Psoas muscle (tissue), 8 donors: ENCODE results near the gene SLC25A10. TPM values are rescaled to one million over a fixed set of nuclear protein-coding genes. Genes with fewer than 3 reads are reported as not detected.

ENCODE experiments used
- ATAC-seq, 4 donors: fragments of 200-7000 bp; cut with Tn5 transposase; one replicate each; pipeline ENCODE4 v1.9.1; 2020; ENCODE audit warnings: moderate library complexity in 3 of 4, mild to moderate bottlenecking in 2 of 4
- DNase-seq, 2 donors: peaks; one replicate each; pipeline ENCODE4 v3.0.0-alpha.2; 2020
- H3K27ac ChIP-seq: fragments of 200-600 bp; one replicate; pipeline ENCODE4 v1.8.0; 2022
- H3K27me3 ChIP-seq, 3 donors: fragments of 200-600 bp in 1 of 3; one replicate each; pipeline versions ENCODE4 v1.6.1 to v1.8.0; 2013 to 2022; ENCODE audit warnings: low read length in 2 of 3, mild to moderate bottlenecking in 2 of 3, moderate library complexity in 1 of 3; ENCODE audit not compliant: insufficient read depth in 3 of 3
- H3K36me3 ChIP-seq, 2 donors: fragments of 200-600 bp in 1 of 2; one replicate each; pipeline versions ENCODE4 v1.6.1 to v1.8.0; 2013 to 2022; ENCODE audit warnings: low read depth in 1 of 2, mild to moderate bottlenecking in 1 of 2, moderate library complexity in 1 of 2; ENCODE audit not compliant: insufficient read depth in 1 of 2
- H3K4me1 ChIP-seq: fragments of 200-600 bp; one replicate; pipeline ENCODE4 v1.8.0; 2022
- H3K4me3 ChIP-seq: fragments of 200-600 bp; one replicate; pipeline ENCODE4 v1.8.0; 2022; ENCODE audit warnings: mild to moderate bottlenecking
- H3K9me3 ChIP-seq: fragments of 200-600 bp; one replicate; pipeline ENCODE4 v1.8.0; 2022
- WGBS, 3 donors: extraction: QIAGEN DNeasy Blood & Tissue Kit; methylation state at CpG; one replicate each; pipeline versions ENCODE4 v1.1.6 to v1.1.7; 2013; 5-methylcytosine and 5-hydroxymethylcytosine counted together
- intact Hi-C, 2 donors: fragments of 100-400 bp; cut with DNase I; formaldehyde crosslinking; loops; one replicate each; pipeline versions ENCODE4 v1.11.0 to v1.14.2; 2022
- long read RNA-seq, 2 donors: library from polyadenylated mRNA; unstranded; transcript quantifications; one replicate each; pipeline ENCODE4 v2.0.0, GENCODE V29; 2021
- polyA plus RNA-seq, 3 donors: library from polyadenylated mRNA; stranded (reverse); fragments of 200-250 nt; gene quantifications; one replicate each; pipeline ENCODE4 v1.2.3, GENCODE V29; 2013
- total RNA-seq, 4 donors: library from RNA; stranded (reverse); fragmentation: NEBNext Ultra II Directional in 2 of 4; extraction: Animal tissue kit (Norgen Biotek cat#: 25700) in 2 of 4; gene quantifications; one replicate each; pipeline versions ENCODE4 v1.2.1 to v1.2.4, GENCODE V29; 2021 to 2023
- TF ChIP-seq, protein P1 (sequence below): fragments of 200-600 bp; IDR thresholded peaks from one replicate; pipeline ENCODE4 v1.8.0; 2022; ENCODE audit warnings: antibody characterized with exemption
- donor health status: healthy with polysubstance abuse.
- donor health status: DM: no; HTN: no; CAD: no; lungs with moderate emphysema.
- donor health status: Bipolar disorder and iron deficiency.
- donor health status: healthy.
- donor health status: DM: yes; HTN: yes; CAD: no.
- donor health status: DM: no; HTN: no; CAD: no.
- donor health status: DM: no; HTN: no; CAD: no.
- donor health status: DM: yes; HTN: yes; CAD: no.

The SLC25A10 gene, protein sequence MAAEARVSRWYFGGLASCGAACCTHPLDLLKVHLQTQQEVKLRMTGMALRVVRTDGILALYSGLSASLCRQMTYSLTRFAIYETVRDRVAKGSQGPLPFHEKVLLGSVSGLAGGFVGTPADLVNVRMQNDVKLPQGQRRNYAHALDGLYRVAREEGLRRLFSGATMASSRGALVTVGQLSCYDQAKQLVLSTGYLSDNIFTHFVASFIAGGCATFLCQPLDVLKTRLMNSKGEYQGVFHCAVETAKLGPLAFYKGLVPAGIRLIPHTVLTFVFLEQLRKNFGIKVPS
- 1 to 10 TPM; 2.4 to 6.3 (median 3.8) TPM for total RNA-seq
- 1 to 10 TPM; 5.9 to 7.0 (median 6.3) TPM for polyA plus RNA-seq
- long read RNA-seq, donor 1, partial matches to known transcripts, result 0 of 6 reads
- long read RNA-seq, donor 1, other reads (novel, unspliced or antisense), result 3 of 6 reads
- long read RNA-seq, donor 2, transcript SLC25A10-202 (11 exons, 1,885 nt), result major isoform, 8 of 14 reads
- long read RNA-seq, donor 2, partial matches to known transcripts, result 0 of 14 reads
- long read RNA-seq, donor 2, other reads (novel, unspliced or antisense), result 6 of 14 reads

DNA sequence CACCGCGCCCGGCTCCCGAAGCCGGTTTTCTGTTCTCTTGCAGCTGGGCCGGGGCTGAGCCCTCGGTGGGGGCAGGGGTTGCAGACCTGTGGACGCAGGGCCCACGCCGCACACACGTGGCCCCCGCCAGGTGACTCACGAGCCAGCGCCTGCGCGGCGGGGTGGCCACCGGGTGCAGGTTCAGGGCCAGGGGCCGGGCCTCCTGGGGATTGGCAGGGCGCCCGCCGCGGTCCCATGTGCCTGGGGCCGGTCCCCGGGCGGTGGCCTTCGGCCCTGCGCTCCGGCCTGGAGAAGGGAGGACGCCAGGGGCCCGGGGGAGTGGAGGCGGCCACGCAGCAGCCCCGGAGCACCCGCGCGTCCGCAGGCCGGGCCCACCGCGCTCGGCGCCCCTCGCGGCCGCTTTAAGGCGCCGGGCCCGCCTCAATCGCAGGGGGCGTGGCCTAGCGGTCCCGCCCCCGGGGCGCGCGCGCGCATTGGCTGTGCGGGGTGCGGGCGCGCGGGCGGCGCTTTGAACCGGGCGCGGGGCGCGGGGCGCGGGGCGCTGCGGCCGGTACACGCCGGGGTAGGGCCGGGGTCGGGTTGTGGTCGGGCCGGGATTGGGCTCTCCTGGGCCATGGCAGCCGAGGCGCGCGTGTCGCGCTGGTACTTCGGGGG lies at the start of gene SLC25A10:
Gene SLC25A10, plus strand, starts transcription at position 471 of the 654 bp plus-strand sequence. Its CDS starts 143 bp downstream, at position 614.
- TF ChIP-seq, protein P1, sequence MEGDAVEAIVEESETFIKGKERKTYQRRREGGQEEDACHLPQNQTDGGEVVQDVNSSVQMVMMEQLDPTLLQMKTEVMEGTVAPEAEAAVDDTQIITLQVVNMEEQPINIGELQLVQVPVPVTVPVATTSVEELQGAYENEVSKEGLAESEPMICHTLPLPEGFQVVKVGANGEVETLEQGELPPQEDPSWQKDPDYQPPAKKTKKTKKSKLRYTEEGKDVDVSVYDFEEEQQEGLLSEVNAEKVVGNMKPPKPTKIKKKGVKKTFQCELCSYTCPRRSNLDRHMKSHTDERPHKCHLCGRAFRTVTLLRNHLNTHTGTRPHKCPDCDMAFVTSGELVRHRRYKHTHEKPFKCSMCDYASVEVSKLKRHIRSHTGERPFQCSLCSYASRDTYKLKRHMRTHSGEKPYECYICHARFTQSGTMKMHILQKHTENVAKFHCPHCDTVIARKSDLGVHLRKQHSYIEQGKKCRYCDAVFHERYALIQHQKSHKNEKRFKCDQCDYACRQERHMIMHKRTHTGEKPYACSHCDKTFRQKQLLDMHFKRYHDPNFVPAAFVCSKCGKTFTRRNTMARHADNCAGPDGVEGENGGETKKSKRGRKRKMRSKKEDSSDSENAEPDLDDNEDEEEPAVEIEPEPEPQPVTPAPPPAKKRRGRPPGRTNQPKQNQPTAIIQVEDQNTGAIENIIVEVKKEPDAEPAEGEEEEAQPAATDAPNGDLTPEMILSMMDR, result no peak
- H3K27ac ChIP-seq, result peak within 1 kb of the TSS; percentile 86
- intact Hi-C loops, result no loop called here

DNA sequence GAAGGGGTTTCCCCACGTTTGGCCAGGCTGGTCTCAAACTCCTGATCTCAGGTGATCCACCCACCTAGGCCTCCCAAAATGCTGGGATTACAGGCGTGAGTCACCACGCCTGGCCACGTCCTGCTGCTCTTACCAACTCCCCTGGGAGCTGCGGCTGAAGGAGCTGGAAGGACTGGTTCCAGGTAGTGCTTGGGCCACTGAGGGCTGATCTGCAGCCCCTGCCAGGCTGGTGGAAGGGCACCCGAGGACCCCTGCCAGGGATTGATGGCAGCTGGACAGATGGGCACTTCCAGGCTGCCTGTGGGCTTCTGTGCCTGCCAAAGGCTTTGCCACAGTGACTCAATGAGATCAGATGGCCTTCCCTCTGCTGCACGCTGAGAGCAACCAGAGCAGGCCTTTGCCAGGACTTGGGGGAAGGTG lies 48.0 kb upstream of the SLC25A10 start:
- Histone ChIP-seq H3K9me3 (no peaks in the 10 kb centered on the region), H3K27me3 (no peaks in the 10 kb centered on the region), H3K27ac (no peak overlapping the region), H3K4me1 (peaks cover 11% of the 10 kb centered on the region), H3K36me3 (peaks cover 0 to 23% of the 10 kb centered on the region in 2 donors), H3K4me3 (no peak overlapping the region)
- intact Hi-C loops, result no loop called here
- DNase-seq (no peak), ATAC-seq (no peak)
- 52 to 70% (median 62%) methylated on average over 7 of the region's 7 CpGs for WGBS, 3 donors
- TF ChIP-seq, protein P1, result no peak

More for the DNA sequence above, at the start of gene SLC25A10:
- Histone ChIP-seq H3K27me3 (no peaks in the 10 kb centered on the region), H3K4me1 (peaks cover 26% of the 10 kb centered on the region), H3K4me3 (peak within 1 kb of the TSS; percentile 73), H3K36me3 (peaks cover 0 to 14% of the 10 kb centered on the region in 2 donors), H3K9me3 (no peaks in the 10 kb centered on the region)
- ATAC-seq (peak; percentile 85 to 92 (median 88)), DNase-seq (peak; percentile 81 to 92)
- 0 to 1% (median 0%) methylated on average over 31 to 89 of the region's 89 CpGs for WGBS, 3 donors

- Histone ChIP-seq H3K36me3 (peaks cover 0 to 37% of the 10 kb centered on the region in 2 donors), H3K9me3 (no peaks in the 10 kb centered on the region), H3K4me3 (peak overlapping the region; percentile 100), H3K4me1 (peaks cover 11% of the 10 kb centered on the region), H3K27ac (peak overlapping the region; percentile 90), H3K27me3 (no peaks in the 10 kb centered on the region)
- DNase-seq (no peak), ATAC-seq (peak; percentile 4 to 33 (median 27))
- WGBS, 3 donors, result 56 to 63% (median 62%) methylated on average over 30 of the region's 30 CpGs
- intact Hi-C loops, result loop anchor here (2.0 kb wide), 1 partner anchor 29 kb away; the partner anchor contains the start of genes NPLOC4 (in 2 of the 2) and TSPAN10 (in 2 of the 2)
- TF ChIP-seq, protein P1, result no peak
These were observed 46.6 kb upstream of the SLC25A10 start for GRCh38 chr17:81665205-81666091.

DNA sequence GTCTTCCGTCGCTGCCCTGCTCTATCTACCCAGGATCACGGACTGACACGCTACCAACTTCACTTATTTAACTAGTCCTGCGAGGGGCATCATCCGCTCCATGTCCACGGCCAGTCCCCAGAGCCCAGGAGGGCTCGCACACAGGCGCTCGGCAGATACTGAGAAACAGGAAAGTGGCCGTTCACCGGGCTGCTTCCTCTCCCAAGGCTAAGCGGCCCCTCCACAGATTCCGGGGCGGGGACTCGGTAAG lies 46.1 kb upstream of the SLC25A10 start:
- ATAC-seq (peak; percentile 3 to 36 (median 21)), DNase-seq (no peak)
- WGBS, 3 donors, result 0 to 1% (median 0%) methylated on average over 16 of the region's 16 CpGs
- Histone ChIP-seq H3K4me3 (peak overlapping the region; percentile 100), H3K4me1 (peaks cover 11% of the 10 kb centered on the region), H3K36me3 (peaks cover 0 to 43% of the 10 kb centered on the region in 2 donors), H3K27ac (peak overlapping the region; percentile 90), H3K27me3 (no peaks in the 10 kb centered on the region), H3K9me3 (no peaks in the 10 kb centered on the region)
- intact Hi-C loops, result loop anchor here (2.0 kb wide), 1 partner anchor 29 kb away; the partner anchor contains the start of genes NPLOC4 (in 2 of the 2) and TSPAN10 (in 2 of the 2)
- TF ChIP-seq, protein P1, result no peak
